Ovary (tissue), 9 donors: Measurements from ENCODE around the gene TMEM156. TPM values are rescaled to one million over a fixed set of nuclear protein-coding genes. Genes with fewer than 3 reads are reported as not detected.
A peak's percentile ranks its signal among the peaks of the same experiment; 100 is the strongest.

Experiments used
- DNase-seq, 5 donors: peaks; one replicate each; pipeline ENCODE4 v3.0.0-alpha.2; 2019 to 2020
- H3K27ac ChIP-seq, 2 donors: fragments of 200-600 bp; one replicate each; pipeline versions ENCODE4 v1.5.1 to v1.8.0; 2019 to 2022
- H3K27me3 ChIP-seq: fragments of 200-600 bp; one replicate; pipeline ENCODE4 v1.8.0; 2022
- H3K36me3 ChIP-seq: fragments of 200-600 bp; sonication (generic); one replicate; pipeline ENCODE4 v1.5.1; 2019
- H3K4me1 ChIP-seq: one replicate; pipeline ENCODE4 v1.8.1; 2013; ENCODE audit warnings: mild to moderate bottlenecking, moderate library complexity; ENCODE audit not compliant: insufficient read depth
- H3K4me3 ChIP-seq: fragments of 200-600 bp; sonication (generic); one replicate; pipeline ENCODE4 v1.5.1; 2017
- H3K9me3 ChIP-seq, 2 donors: fragments of 200-600 bp in 1 of 2; sonication (generic) in 1 of 2; one replicate each; pipeline versions ENCODE4 v1.5.1 to v1.8.1; 2013 to 2019; ENCODE audit warnings: mild to moderate bottlenecking in 1 of 2, moderate library complexity in 1 of 2
- CTCF ChIP-seq, 3 donors: fragments of 450-650 bp in 2 of 3; fragments of 200-600 bp in 1 of 3; IDR thresholded peaks; one replicate each; pipeline versions ENCODE4 v1.5.1 to v1.8.0; 2016 to 2022; ENCODE audit warnings: antibody characterized with exemption in 3 of 3, mild to moderate bottlenecking in 1 of 3
- EP300 ChIP-seq: sonication (generic); formaldehyde crosslinking; IDR thresholded peaks from one replicate; pipeline ENCODE4 v1.6.1; 2017; ENCODE audit warnings: antibody characterized with exemption
- POLR2A ChIP-seq: fragments of 450-650 bp; IDR thresholded peaks from one replicate; pipeline ENCODE4 v1.6.1; 2017; ENCODE audit warnings: antibody characterized with exemption, mild to moderate bottlenecking, moderate library complexity
- WGBS, 3 donors: extraction: QIAGEN DNeasy Blood & Tissue Kit in 1 of 3; methylation state at CpG; one replicate each; pipeline versions ENCODE4 v1.1.5 to v1.1.7; 2013 to 2017; 5-methylcytosine and 5-hydroxymethylcytosine counted together
- intact Hi-C, 4 donors: fragments of 100-400 bp; cut with DNase I; formaldehyde crosslinking; loops; one replicate each; pipeline versions ENCODE4 v1.11.0 to v1.15.1; 2022 to 2023
- polyA plus RNA-seq, 2 donors: library from polyadenylated mRNA; stranded (reverse); fragments of 200-250 nt in 1 of 2; fragments of 350-450 nt in 1 of 2; fragmentation: Illumina TruSeq in 1 of 2; extraction: RNeasy Lipid Tissue Mini Kit (QIAGEN cat#74804) in 1 of 2; gene quantifications; one replicate each; pipeline ENCODE4 v1.2.3, GENCODE V29; 2013 to 2014
- total RNA-seq, 7 donors: library from RNA; depleted of rRNA in 2 of 7; stranded (reverse); fragments of >200 nt in 2 of 7; fragmentation: NEBNext Ultra II Directional in 3 of 7; extraction: Animal tissue kit (Norgen Biotek cat#: 25700) in 3 of 7; gene quantifications; one replicate each; pipeline versions ENCODE4 v1.1.0 to v1.2.4, GENCODE V29; 2016 to 2023
- donor health status: DM: no; HTN: no; CAD: no; lungs with moderate emphysema.
- donor health status: DM: no; HTN: no; CAD: no.
- donor health status: Bipolar disorder and iron deficiency.
- donor health status: DM: yes; HTN: yes; CAD: no.
- donor health status: DM: no; HTN: no; CAD: no.
- donor health status: DM: yes; HTN: yes; CAD: no.

The TMEM156 gene
- total and polyA plus RNA-seq, 9 donors = 0.04 to 1.5 (median 0.35) TPM; not detected in 3

GRCh38 chr4:39043861-39044363 is 11.7 kb upstream of the TMEM156 start:
- Histone ChIP-seq H3K27me3 (no peaks in the 10 kb centered on the region), H3K36me3 (no peaks in the 10 kb centered on the region), H3K27ac (peak overlapping the region; percentile 71 to 93), H3K4me1 (peaks cover 5% of the 10 kb centered on the region), H3K4me3 (peak overlapping the region; percentile 73), H3K9me3 (no peaks in the 10 kb centered on the region)
- TF ChIP-seq POLR2A = no peak
- no peak for TF ChIP-seq CTCF (IDR thresholded peaks at IDR 0.05)
- no peak for TF ChIP-seq EP300
- WGBS, 3 donors = 5 to 12% (median 11%) methylated on average over 8 of the region's 8 CpGs
- DNase-seq = no peak
- intact Hi-C loops = loop anchor here in 2 of 4 donors (10.0 kb wide), 2 partner anchors 139 to 141 kb away; partner anchors contain the start of gene WDR19 (in 1 of the 2)

GRCh38 chr4:39043058-39043860 is 11.1 kb upstream of the TMEM156 start:
- no peak overlapping the region for H3K4me3 ChIP-seq
- H3K36me3 ChIP-seq = no peaks in the 10 kb centered on the region
- no peak for DNase-seq
- peaks cover 5% of the 10 kb centered on the region for H3K4me1 ChIP-seq
- peak overlapping the region in 1 of 2 donors; percentile 93 for H3K27ac ChIP-seq
- WGBS, 3 donors = 34 to 55% (median 50%) methylated on average over 10 of the region's 10 CpGs
- no peaks in the 10 kb centered on the region for H3K9me3 ChIP-seq
- intact Hi-C loops = loop anchor here in 2 of 4 donors (10.0 kb wide), 2 partner anchors 138 to 142 kb away; partner anchors contain the start of gene WDR19 (in 1 of the 2)
- H3K27me3 ChIP-seq = no peaks in the 10 kb centered on the region
- no peak for TF ChIP-seq CTCF (IDR thresholded peaks at IDR 0.05)
- no peak for TF ChIP-seq EP300
- no peak for TF ChIP-seq POLR2A

GRCh38 chr4:39042366-39042765 is 10.2 kb upstream of the TMEM156 start:
- TF ChIP-seq CTCF (IDR thresholded peaks at IDR 0.05) = no peak
- TF ChIP-seq POLR2A = no peak
- no peak for TF ChIP-seq EP300
- peaks cover 5% of the 10 kb centered on the region for H3K4me1 ChIP-seq
- H3K27ac ChIP-seq = no peak overlapping the region
- no peaks in the 10 kb centered on the region for H3K27me3 ChIP-seq
- intact Hi-C loops = loop anchor here in 2 of 4 donors (10.0 kb wide), 2 partner anchors 138 to 142 kb away; partner anchors contain the start of gene WDR19 (in 1 of the 2)
- no peaks in the 10 kb centered on the region for H3K9me3 ChIP-seq
- DNase-seq = no peak
- no peak overlapping the region for H3K4me3 ChIP-seq
- 78 to 95% (median 81%) methylated on average over 1 of the region's 1 CpG for WGBS, 3 donors
- no peaks in the 10 kb centered on the region for H3K36me3 ChIP-seq

- intact Hi-C loops = no loop called here
- no peak overlapping the region for H3K27ac ChIP-seq
- no peak overlapping the region for H3K4me3 ChIP-seq
- TF ChIP-seq EP300 (no peak), CTCF (IDR thresholded peaks at IDR 0.05) (no peak)
- H3K4me1 ChIP-seq = peaks cover 4% of the 10 kb centered on the region
- H3K9me3 ChIP-seq = no peaks in the 10 kb centered on the region
- H3K27me3 ChIP-seq = no peaks in the 10 kb centered on the region
- H3K36me3 ChIP-seq = no peaks in the 10 kb centered on the region
- no peak for DNase-seq
- WGBS, 3 donors = 89 to 94% (median 94%) methylated on average over 3 of the region's 3 CpGs
These were observed 6.9 kb upstream of the TMEM156 start for GRCh38 chr4:39039108-39039507.
